Measurements from ENCODE around the gene ZC3H11A.
"Not testable (repeated sequence)": the region's sequence is repeated elsewhere in the genome, so short reads cannot be mapped to it uniquely, and the experiment has no call there.

ZC3H11A gene

GRCh38 chr1:203760506-203760905 lies 34.9 kb upstream of the ZC3H11A start:
- ChIA-PET CTCF (no interaction called here), POLR2A (no interaction called here)
- TF ChIP-seq ZNF384 (IDR thresholded peaks at IDR 0.05), result no peak
- no peak for TF ChIP-seq SP1 (IDR thresholded peaks at IDR 0.05)
- no peak for TF ChIP-seq ARNT (IDR thresholded peaks at IDR 0.05)
- no peak for TF ChIP-seq PKNOX1 (IDR thresholded peaks at IDR 0.05)
- no peak for TF ChIP-seq SUZ12 (IDR thresholded peaks at IDR 0.05)
- no peak for TF ChIP-seq FOXK2 (IDR thresholded peaks at IDR 0.05)
- no peak for TF ChIP-seq TARDBP (IDR thresholded peaks at IDR 0.05)
- TF ChIP-seq NFRKB (IDR thresholded peaks at IDR 0.05), result no peak
- no peak for DNase-seq (ENCODE audit: extremely low spot score)

DNA sequence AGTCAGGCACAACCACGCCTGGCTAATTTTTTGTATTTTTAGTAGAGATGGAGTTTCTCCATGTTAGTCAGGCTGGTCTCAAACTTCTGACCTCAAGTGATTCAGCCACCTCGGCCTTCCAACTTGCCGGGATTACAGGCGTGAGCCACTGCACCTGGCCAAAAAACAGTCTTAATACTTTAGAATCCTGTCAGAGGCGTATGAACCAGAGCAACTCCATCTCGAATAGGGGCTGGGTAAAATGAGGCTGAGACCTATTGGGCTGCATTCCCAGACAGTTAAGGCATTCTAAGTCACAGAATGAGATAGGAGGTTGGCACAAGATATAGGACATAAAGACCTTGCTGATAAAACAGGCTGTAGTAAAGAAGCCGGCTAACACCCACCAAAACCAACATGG lies 33.5 kb upstream of the ZC3H11A start:
- DNase-seq (ENCODE audit: extremely low spot score); POLR2A ChIA-PET: not testable (repeated sequence)
- CTCF ChIA-PET, result interaction anchor here (0.6 kb wide), 1 partner anchor 32 kb away, joined by 3 read pairs; no protein-coding TSS in a partner anchor

- no peak for TF ChIP-seq SUZ12 (IDR thresholded peaks at IDR 0.05)
- TF ChIP-seq CTBP1 (IDR thresholded peaks at IDR 0.05; ENCODE audit: borderline replicate concordance), result no peak
- no peak for TF ChIP-seq ARNT (IDR thresholded peaks at IDR 0.05)
- no peak for TF ChIP-seq ZNF384 (IDR thresholded peaks at IDR 0.05)
- no peak for TF ChIP-seq FOXK2 (IDR thresholded peaks at IDR 0.05)
- ChIA-PET POLR2A (no interaction called here), CTCF (no interaction called here)
- DNase-seq (ENCODE audit: extremely low spot score), result no peak
These were observed 31.9 kb upstream of the ZC3H11A start for GRCh38 chr1:203763505-203763904.

- no peak for DNase-seq (ENCODE audit: extremely low spot score)
- TF ChIP-seq PKNOX1 (IDR thresholded peaks at IDR 0.05) (no peak), ZNF384 (IDR thresholded peaks at IDR 0.05) (no peak), SUZ12 (IDR thresholded peaks at IDR 0.05) (no peak), NFRKB (IDR thresholded peaks at IDR 0.05) (no peak), BHLHE40 (IDR thresholded peaks at IDR 0.05; ENCODE audit: borderline replicate concordance) (no peak), FOXA1 (IDR thresholded peaks at IDR 0.05) (no peak), CTBP1 (IDR thresholded peaks at IDR 0.05; ENCODE audit: borderline replicate concordance) (no peak), ELF4 (IDR thresholded peaks at IDR 0.05) (no peak), TARDBP (IDR thresholded peaks at IDR 0.05) (no peak), ARNT (IDR thresholded peaks at IDR 0.05) (no peak), FOXM1 (IDR thresholded peaks at IDR 0.05; ENCODE audit: borderline replicate concordance) (no peak), SP1 (IDR thresholded peaks at IDR 0.05) (no peak), HDGF (IDR thresholded peaks at IDR 0.05; ENCODE audit: borderline replicate concordance) (no peak), FOXK2 (IDR thresholded peaks at IDR 0.05) (no peak), LEF1 (IDR thresholded peaks at IDR 0.05; ENCODE audit: borderline replicate concordance) (no peak), L3MBTL2 (conservative IDR thresholded peaks at IDR 0.05) (no peak)
- ChIA-PET POLR2A (interaction anchor here (0.5 kb wide), 1 partner anchor 25 kb away, joined by 3 read pairs; no protein-coding TSS in a partner anchor), CTCF (interaction anchor here (1.0 kb wide), 1 partner anchor 63 kb away, joined by 3 read pairs; no protein-coding TSS in a partner anchor)
These were observed 31.1 kb upstream of the ZC3H11A start for GRCh38 chr1:203764105-203765028.

DNA sequence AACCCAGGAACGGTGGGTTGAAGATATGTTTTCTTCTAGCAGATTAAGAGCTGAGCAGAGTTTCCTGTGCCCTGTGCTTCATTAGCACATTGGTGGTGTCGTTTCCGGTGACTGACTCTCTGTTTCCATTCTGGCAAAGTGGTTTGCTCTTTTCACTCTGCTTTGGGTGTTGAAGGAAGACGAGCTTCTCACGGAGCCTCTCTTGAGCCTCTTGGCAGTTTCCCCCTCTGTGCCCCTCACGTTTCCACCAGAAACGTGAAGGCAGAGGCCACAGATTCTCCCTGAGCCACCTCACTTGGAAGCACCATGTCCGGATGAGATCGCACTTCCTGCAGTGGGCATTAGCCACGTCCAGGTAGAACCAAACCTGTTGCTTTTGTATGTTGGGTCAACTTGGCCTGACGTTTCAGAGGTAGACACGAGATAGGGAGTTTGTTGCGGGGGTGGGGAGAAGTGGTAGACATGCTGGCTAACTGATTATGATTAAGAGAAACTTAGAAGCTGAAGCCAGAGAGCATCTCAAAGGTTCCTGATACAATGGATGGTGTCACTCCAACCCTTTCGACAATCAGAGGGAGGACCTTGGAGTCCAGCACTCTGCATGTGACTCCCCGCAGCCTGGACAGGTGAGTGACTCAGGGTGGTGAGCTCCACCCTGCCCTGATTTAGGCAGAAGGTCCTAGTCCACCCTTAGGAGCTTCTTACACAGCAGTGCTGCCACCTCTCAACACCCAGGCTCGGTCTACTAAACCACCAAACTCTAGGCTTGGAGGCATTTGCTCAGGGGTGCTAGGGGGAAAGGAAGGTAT lies 30.2 kb upstream of the ZC3H11A start, which contains the start of gene LAX1:
Gene LAX1, plus strand, starts transcription at position 155 of the 809 bp plus-strand sequence. Its CDS starts 383 bp downstream, at position 538.
- CTCF ChIA-PET, result interaction anchor here (1.0 kb wide), 1 partner anchor 64 kb away, joined by 3 read pairs; no protein-coding TSS in a partner anchor
- POLR2A ChIA-PET, result interaction anchor here (0.5 kb wide), 1 partner anchor 26 kb away, joined by 3 read pairs; no protein-coding TSS in a partner anchor
- no peak for TF ChIP-seq LEF1 (IDR thresholded peaks at IDR 0.05; ENCODE audit: borderline replicate concordance)
- TF ChIP-seq FOXM1 (IDR thresholded peaks at IDR 0.05; ENCODE audit: borderline replicate concordance), result no peak
- TF ChIP-seq PKNOX1 (IDR thresholded peaks at IDR 0.05), result no peak
- no peak for TF ChIP-seq TARDBP (IDR thresholded peaks at IDR 0.05)
- TF ChIP-seq CTBP1 (IDR thresholded peaks at IDR 0.05; ENCODE audit: borderline replicate concordance), result no peak
- no peak for TF ChIP-seq ARNT (IDR thresholded peaks at IDR 0.05)
- TF ChIP-seq SUZ12 (IDR thresholded peaks at IDR 0.05), result no peak
- no peak for TF ChIP-seq FOXK2 (IDR thresholded peaks at IDR 0.05)
- no peak for TF ChIP-seq HDGF (IDR thresholded peaks at IDR 0.05; ENCODE audit: borderline replicate concordance)
- no peak for TF ChIP-seq SP1 (IDR thresholded peaks at IDR 0.05)
- no peak for TF ChIP-seq ZNF384 (IDR thresholded peaks at IDR 0.05)
- no peak for TF ChIP-seq FOXA1 (IDR thresholded peaks at IDR 0.05)
- no peak for TF ChIP-seq ELF4 (IDR thresholded peaks at IDR 0.05)
- no peak for TF ChIP-seq L3MBTL2 (conservative IDR thresholded peaks at IDR 0.05)
- no peak for TF ChIP-seq BHLHE40 (IDR thresholded peaks at IDR 0.05; ENCODE audit: borderline replicate concordance)
- TF ChIP-seq NFRKB (IDR thresholded peaks at IDR 0.05), result no peak
- DNase-seq (ENCODE audit: extremely low spot score), result no peak

DNA sequence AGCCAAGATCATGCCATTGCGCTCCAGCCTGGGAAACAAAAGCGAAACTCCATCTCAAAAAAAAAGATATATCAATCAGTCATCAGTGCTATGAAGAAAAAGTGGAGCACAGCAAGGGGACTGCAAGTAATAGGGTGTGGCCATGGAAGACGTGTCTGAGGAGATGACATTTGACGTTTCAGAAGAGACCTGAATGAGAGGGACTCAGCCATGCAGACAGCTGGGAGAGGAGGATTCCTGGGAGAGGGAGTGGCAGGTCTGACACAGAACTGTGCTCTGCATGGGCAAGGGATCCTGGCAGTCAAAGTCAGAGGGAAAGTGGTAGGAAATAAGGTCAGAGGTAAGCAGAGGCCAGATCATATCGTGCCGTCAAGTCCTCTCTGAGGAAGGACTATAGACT lies 27.2 kb upstream of the ZC3H11A start:
- POLR2A ChIA-PET, result no interaction called here
- no peak for DNase-seq (ENCODE audit: extremely low spot score)
- TF ChIP-seq TARDBP (IDR thresholded peaks at IDR 0.05), result no peak
- no peak for TF ChIP-seq L3MBTL2 (conservative IDR thresholded peaks at IDR 0.05)
- CTCF ChIA-PET, result no interaction called here
